CD4-positive, alpha-beta T cell treated with Interleukin-6 at 100 ng/mL for 8 hours (primary cell): ENCODE results near the gene C16orf96.

Experiments
- DNase-seq: peaks from one replicate; pipeline ENCODE4 v3.0.0-alpha.2; 2020; ENCODE audit warnings: mixed read lengths, low spot score

C16orf96 gene

DNA sequence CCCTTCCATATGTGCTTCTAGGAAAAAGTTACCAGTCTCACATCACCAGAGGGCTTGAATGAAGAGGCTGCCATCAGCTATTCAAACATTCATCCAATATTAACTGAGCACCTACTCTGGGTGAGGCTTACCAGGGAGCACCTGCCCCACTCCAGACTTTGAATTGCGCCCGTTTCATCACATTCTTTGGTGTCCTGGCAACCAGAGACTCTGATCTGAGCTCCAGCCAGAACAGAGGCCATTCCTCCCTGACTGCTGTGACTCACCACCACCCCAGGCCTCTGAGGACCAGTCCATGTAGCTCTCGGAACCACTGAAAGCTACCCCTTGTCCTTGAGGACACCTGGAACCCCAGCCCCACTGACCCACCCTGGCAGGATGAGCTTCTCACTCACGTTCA is at the start of gene C16orf96:
TSS of gene C16orf96 (plus strand) at position 229 of the 400 bp plus-strand sequence. CDS start at position 379, 150 bp downstream.
- DNase-seq, result no peak

DNA sequence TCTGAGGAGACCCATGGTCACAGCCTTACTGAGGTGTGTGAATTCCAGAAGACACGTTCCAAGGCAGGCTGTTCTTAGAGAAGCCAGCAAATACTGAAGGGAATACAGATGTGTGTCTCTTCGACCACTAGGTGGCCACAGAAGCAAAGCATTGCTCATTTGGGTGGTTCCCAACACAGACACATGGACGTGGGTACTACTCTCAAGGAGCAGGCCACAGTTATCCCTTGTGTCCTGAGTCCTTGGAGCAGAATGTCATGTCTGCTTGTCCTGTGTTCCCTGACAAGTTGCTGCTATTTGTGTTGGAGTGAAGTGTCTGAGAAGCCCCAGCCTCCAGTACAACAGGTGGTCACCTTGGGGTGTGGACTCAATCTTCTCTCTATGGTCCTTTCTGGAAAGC is 49.7 kb upstream of the C16orf96 start:
- DNase-seq, result peak; percentile 70

GRCh38 chr16:4507588-4508345 is 48.4 kb upstream of the C16orf96 start:
- no peak for DNase-seq

- DNase-seq, result no peak
These were observed 47.3 kb upstream of the C16orf96 start for GRCh38 chr16:4508806-4509205.

- no peak for DNase-seq
These were observed 46.7 kb upstream of the C16orf96 start for GRCh38 chr16:4509420-4509819.

DNA sequence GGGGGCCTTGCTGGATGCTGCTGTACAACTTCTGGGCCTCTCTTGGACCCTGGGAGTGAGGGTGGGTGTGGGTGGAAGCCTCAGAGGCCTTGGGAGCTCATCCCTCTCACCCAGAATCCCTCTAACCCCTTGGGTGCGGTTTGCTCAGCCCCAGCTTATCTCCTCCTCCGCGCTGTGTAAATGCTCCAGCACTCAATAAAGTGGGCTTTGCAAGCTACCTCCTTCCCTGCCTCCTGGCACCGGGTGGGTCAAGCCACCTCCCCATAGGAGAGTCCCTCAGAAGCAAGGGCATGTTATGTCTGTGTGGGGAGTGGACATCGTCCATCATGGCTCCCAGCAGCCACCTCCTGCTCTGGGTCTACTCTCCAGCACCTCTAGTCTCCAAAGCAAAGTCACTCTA is 46.0 kb upstream of the C16orf96 start:
- no peak for DNase-seq

GRCh38 chr16:4510747-4511426 is 45.3 kb upstream of the C16orf96 start:
- DNase-seq, result no peak

- DNase-seq, result no peak
These were observed 44.6 kb upstream of the C16orf96 start for GRCh38 chr16:4511441-4512082.

- DNase-seq, result no peak
These were observed 43.7 kb upstream of the C16orf96 start for GRCh38 chr16:4512473-4512872.

DNA sequence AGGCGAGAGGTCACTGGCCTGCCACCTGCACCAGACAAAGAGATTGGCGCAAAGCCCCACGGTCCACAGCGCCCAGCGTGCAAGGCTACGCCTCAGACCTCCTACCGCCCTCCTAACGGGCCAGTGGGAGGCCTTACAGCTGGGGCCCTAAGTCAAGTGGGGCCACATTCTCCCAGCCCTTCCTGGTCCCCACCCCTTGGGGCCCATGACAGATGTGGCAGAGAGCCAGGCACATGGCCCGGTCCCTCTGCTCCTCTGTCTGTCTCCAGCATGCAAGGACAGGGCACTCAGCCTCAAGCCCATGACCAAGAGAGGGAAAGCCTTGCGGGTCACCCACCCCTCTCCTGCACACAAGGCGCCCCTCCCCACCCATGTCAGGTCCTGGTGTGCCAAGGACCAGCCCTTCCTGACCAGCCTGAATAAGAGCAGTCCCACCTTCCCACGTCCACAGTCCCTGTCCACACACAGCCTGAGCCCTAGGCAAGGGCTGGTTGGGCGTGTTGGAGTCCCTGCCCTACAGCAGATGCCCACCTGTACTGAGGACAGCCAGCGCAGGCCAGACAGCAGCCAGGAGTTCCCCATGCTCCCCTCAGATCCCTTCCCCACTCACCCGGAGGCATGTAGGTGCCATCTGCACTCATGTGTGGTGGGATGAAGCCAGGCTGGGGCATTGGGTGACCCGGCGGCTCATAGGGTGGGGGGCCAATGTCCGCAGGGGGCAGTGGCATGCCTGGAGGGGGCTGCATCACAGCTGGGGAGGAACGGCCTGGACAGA is 42.9 kb upstream of the C16orf96 start:
- no peak for DNase-seq

DNA sequence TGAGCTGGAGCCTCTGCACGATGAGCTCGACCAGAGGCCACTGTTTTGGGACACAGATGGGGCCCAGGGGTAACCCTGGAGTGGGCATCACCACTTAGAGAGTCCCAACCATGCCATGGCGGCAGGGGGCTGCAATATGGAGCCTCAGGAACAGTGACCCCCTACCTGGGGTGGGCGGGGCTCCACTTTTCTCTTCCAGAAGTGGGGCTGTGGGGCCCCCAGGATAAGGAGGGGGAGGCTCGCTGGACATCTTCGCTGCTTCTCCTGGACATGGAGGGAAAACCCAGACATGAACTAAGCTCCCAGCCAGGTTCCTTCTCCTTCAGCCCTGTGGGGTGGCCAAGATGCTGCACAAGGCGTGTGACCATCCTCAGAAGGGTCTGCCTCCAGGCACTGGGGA is 42.3 kb upstream of the C16orf96 start:
- no peak for DNase-seq

- no peak for DNase-seq
These were observed 41.5 kb upstream of the C16orf96 start for GRCh38 chr16:4514606-4515005.

GRCh38 chr16:4515611-4516233 is 40.4 kb upstream of the C16orf96 start:
- DNase-seq, result no peak

GRCh38 chr16:4517812-4518680 is 38.1 kb upstream of the C16orf96 start:
- no peak for DNase-seq

DNA sequence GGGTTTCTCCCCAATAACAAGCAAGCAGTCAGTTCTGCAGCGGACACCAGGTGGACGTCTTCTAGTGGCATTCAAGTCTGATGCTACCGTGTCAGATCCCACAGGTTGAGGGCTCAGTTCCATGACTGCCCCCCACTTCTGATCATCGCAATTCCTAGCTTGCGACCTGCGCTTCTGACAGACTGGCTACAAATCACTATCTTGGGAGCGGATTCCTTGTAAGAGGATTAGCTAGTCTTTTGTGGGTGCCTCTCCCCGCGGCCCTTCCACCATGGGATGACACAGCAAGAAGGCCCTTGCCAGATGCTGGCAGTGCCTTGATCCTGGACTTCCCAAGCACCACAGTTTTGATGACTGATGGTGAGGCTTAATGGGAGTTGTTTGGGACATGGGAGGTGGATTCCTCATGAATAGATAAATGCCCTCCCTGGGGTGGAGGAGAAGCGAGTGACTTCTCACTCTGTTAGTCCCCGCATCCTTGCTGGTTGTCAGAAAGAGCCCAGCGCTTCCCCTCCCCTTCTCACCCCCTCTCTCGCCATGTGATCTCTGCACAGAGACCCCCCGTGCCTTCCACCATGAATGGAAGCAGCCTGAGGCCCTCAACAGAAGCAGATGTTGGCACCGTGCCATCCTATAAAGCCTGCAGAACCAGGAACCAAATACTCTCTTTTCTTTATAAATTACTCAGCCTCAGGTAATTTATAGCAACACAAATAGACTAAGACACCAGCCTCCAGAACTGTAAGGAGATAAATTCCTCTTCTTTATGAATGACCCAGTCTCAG is 36.7 kb upstream of the C16orf96 start:
- DNase-seq, result no peak

- DNase-seq, result no peak
These were observed 35.2 kb upstream of the C16orf96 start for GRCh38 chr16:4520913-4521312.

DNA sequence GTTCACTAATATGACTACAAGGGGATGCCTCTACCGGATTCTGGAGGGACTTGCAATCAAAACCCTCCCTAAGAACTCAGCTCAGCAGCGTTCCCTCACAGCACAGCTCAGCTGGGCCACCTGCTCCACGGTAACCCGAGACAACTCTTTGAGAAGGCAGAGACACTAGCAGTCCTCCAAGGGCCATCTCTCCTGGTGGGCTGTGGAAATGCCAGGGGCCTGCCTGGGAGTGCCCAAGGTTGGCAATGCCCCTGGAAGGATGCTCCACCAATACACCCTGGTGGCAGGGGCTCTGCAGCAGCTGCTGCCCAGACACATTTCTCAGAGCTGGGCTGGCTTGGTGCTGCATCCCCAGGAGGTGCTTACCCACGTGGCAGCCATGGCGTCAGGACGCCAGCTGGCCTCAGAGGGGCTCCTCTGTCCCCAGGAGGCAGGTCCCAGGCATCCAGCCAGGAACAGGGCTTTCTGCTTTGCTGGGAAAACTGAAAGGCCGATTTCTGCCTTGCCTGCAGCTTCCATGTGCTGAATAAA is 34.0 kb upstream of the C16orf96 start:
- no peak for DNase-seq

DNA sequence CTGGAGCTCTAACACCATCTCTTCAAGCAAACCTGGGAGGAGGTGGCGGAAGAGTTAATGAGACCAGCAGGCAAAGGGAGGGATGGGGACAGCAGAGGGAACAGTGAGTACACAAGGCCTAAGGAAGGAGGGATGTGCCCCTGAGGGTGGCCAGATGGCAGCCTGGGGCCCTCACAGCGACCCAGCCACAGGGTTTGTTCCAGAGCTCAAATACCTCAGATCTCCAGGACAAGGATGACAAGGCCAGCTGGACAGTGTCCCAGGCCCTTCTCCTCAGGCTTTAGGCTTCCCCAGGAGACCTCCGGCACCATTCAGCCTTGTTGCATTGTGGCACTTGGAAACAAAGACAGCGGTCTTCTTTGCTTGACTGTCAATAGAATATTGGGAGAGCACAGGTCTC is 32.5 kb upstream of the C16orf96 start:
- no peak for DNase-seq

DNA sequence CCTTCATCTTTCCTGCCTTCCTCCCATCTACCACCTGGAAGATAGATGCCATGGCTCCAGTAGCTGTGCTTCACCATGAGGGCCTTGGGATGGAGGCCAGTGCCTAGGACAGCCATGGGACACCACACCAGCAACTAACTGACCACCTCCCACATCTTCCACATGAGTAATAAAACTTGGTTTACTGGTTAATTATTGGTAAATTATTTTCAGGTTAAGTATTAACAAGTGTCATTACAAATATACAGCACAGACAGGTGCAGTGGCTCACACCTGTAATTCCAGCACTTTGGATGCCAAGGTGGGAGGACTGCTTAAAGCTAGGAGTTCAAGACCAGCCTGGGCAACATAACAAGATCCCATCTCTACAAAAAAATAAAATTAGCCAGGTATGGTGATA is 31.6 kb upstream of the C16orf96 start:
- no peak for DNase-seq

GRCh38 chr16:4525069-4525468 is 31.1 kb upstream of the C16orf96 start:
- no peak for DNase-seq
